Panc1 (cell line): ENCODE measurements around the gene CACNA1E. TPM values are rescaled to one million over a fixed set of nuclear protein-coding genes. Genes with fewer than 3 reads are reported as not detected.

Source experiments
- ATAC-seq: fragments of 200-7000 bp; cut with Tn5 transposase; 2 replicates; pipeline ENCODE4 v1.9.1; 2020; ENCODE audit warnings: mild to moderate bottlenecking, moderate library complexity
- BruUV-seq: library from RNA; stranded (reverse); fragments of 400-500 nt; replicated peaks from 2 replicates; lab custom pipeline; 2021; lab: Mats Ljungman, UMichigan
- CTCF ChIA-PET: fragments of 300-600 bp; sonication (Branson Sonifier 250); formaldehyde crosslinking; loops from one replicate; lab custom pipeline; 2022; ENCODE audit warnings: antibody characterized with exemption; lab: Charles Lee
- POLR2A ChIA-PET: fragments of 300-600 bp; sonication (Branson Sonifier 250); formaldehyde crosslinking; loops from one replicate; lab custom pipeline; 2022; ENCODE audit warnings: antibody characterized with exemption; lab: Charles Lee
- DNase-seq: peaks from one replicate; pipeline ENCODE4 v3.0.0-alpha.2; 2010; ENCODE audit warnings: low read depth, low spot score
- H3K27ac ChIP-seq: 2 replicates; pipeline ENCODE4 v1.5.1; 2011; ENCODE audit warnings: mild to moderate bottlenecking, low read length, inconsistent platforms
- H3K27me3 ChIP-seq: fragments of 200-500 bp; sonication (Bioruptor generic); 2 replicates; pipeline ENCODE4 v1.6.0; 2014; ENCODE audit warnings: low read length, inconsistent platforms; ENCODE audit not compliant: control insufficient read depth, insufficient read depth
- H3K36me3 ChIP-seq: fragments of 200-500 bp; sonication (Bioruptor generic); 2 replicates; pipeline ENCODE4 v1.5.1; 2014; ENCODE audit warnings: inconsistent platforms, mild to moderate bottlenecking, low read length, moderate library complexity; ENCODE audit not compliant: control insufficient read depth, insufficient read depth
- H3K4me1 ChIP-seq: 2 replicates; pipeline ENCODE4 v1.5.1; 2011; ENCODE audit warnings: inconsistent platforms, mild to moderate bottlenecking, low read length, moderate library complexity; ENCODE audit not compliant: control insufficient read depth, insufficient read depth
- H3K4me3 ChIP-seq, 2 experiments: 2 replicates each; pipeline ENCODE4 v1.5.1; 2011 to 2012; ENCODE audit warnings: low read depth in 2 of 2, low read length in 2 of 2, mild to moderate bottlenecking in 2 of 2, inconsistent platforms in 1 of 2, moderate library complexity in 1 of 2
- H3K9me3 ChIP-seq: fragments of 200-500 bp; sonication (Bioruptor generic); 2 replicates; pipeline ENCODE4 v1.5.1; 2014; ENCODE audit warnings: low read depth, mild to moderate bottlenecking, inconsistent platforms, low read length, moderate library complexity; ENCODE audit not compliant: control insufficient read depth, insufficient read depth
- POLR2AphosphoS5 ChIP-seq: IDR thresholded peaks from 2 replicates; pipeline ENCODE4 v1.6.1; 2012; ENCODE audit warnings: mild to moderate bottlenecking, low read depth, low read length, moderate library complexity
- SIN3A ChIP-seq: IDR thresholded peaks from 2 replicates; pipeline ENCODE4 v1.6.1; 2012; ENCODE audit warnings: low read depth, mild to moderate bottlenecking, low read length, moderate library complexity, borderline replicate concordance; ENCODE audit not compliant: insufficient read depth
- TCF7L2 ChIP-seq: IDR thresholded peaks from 2 replicates; pipeline ENCODE4 v1.6.1; 2011; ENCODE audit warnings: mild to moderate bottlenecking, low read depth, low read length, inconsistent platforms
- in situ Hi-C: cut with HindIII; loops from 2 replicates; pipeline ENCODE4 v1.10.0; 2016; ENCODE audit warnings: low sequenced_read_pairs, low pct_unique_long_range_greater_than_20kb
- intact Hi-C: fragments of 100-400 bp; cut with micrococcal nuclease; formaldehyde crosslinking; loops from one replicate; pipeline ENCODE4 v1.10.0; 2022; ENCODE audit not compliant: unreplicated experiment
- total RNA-seq: library from RNA; stranded (reverse); gene quantifications from one replicate; pipeline ENCODE4 v1.2.1, GENCODE V29; 2021; ENCODE audit not compliant: unreplicated experiment
- TF ChIP-seq, protein P1 (sequence below): fragments of 450-650 bp; IDR thresholded peaks from 2 replicates; pipeline ENCODE4 v1.5.1; 2017; ENCODE audit warnings: mild to moderate bottlenecking
- TF ChIP-seq, protein P2 (sequence below), 2 experiments: IDR thresholded peaks; 2 replicates each; pipeline ENCODE4 v1.6.1; 2011 to 2012; ENCODE audit warnings: low read depth in 2 of 2, control low read depth in 1 of 2, low read length in 1 of 2, mild to moderate bottlenecking in 1 of 2, moderate library complexity in 1 of 2; ENCODE audit not compliant: insufficient read depth in 1 of 2

Gene CACNA1E
- total RNA-seq, 1 experiment from 2014 or later, result not detected

DNA sequence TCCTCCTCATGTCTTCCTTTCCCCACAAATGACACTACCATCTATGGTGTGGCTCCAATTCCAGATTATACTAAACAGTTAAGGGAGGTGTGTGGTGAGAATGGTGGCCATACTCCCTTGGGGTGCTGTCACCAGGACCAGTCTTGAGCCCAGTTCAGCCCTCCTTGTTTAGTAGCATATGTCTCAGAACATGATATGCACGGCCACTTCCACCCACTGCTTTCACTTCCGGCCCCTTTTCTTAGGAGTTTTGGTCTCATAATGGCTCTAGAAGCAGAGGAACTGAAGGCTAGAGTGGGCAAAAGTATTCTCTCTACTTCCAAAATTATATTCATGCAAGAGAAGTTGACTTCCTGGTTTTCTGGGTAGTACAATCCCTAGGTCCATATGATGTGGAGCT lies 45.3 kb upstream of the CACNA1E start:
- POLR2A ChIA-PET, result no interaction called here
- Histone ChIP-seq H3K4me3 (no peak overlapping the region), H3K4me1 (no peaks in the 10 kb centered on the region), H3K27ac (no peak overlapping the region), H3K27me3 (peaks cover 10% of the 10 kb centered on the region), H3K36me3 (no peaks in the 10 kb centered on the region), H3K9me3 (no peaks in the 10 kb centered on the region)
- BruUV-seq, result no TSS peak
- intact Hi-C loops, result no loop called here
- TF ChIP-seq, protein P1, sequence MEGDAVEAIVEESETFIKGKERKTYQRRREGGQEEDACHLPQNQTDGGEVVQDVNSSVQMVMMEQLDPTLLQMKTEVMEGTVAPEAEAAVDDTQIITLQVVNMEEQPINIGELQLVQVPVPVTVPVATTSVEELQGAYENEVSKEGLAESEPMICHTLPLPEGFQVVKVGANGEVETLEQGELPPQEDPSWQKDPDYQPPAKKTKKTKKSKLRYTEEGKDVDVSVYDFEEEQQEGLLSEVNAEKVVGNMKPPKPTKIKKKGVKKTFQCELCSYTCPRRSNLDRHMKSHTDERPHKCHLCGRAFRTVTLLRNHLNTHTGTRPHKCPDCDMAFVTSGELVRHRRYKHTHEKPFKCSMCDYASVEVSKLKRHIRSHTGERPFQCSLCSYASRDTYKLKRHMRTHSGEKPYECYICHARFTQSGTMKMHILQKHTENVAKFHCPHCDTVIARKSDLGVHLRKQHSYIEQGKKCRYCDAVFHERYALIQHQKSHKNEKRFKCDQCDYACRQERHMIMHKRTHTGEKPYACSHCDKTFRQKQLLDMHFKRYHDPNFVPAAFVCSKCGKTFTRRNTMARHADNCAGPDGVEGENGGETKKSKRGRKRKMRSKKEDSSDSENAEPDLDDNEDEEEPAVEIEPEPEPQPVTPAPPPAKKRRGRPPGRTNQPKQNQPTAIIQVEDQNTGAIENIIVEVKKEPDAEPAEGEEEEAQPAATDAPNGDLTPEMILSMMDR, result no peak
- TF ChIP-seq POLR2AphosphoS5 (no peak), TCF7L2 (no peak), SIN3A (no peak)
- TF ChIP-seq, protein P2, sequence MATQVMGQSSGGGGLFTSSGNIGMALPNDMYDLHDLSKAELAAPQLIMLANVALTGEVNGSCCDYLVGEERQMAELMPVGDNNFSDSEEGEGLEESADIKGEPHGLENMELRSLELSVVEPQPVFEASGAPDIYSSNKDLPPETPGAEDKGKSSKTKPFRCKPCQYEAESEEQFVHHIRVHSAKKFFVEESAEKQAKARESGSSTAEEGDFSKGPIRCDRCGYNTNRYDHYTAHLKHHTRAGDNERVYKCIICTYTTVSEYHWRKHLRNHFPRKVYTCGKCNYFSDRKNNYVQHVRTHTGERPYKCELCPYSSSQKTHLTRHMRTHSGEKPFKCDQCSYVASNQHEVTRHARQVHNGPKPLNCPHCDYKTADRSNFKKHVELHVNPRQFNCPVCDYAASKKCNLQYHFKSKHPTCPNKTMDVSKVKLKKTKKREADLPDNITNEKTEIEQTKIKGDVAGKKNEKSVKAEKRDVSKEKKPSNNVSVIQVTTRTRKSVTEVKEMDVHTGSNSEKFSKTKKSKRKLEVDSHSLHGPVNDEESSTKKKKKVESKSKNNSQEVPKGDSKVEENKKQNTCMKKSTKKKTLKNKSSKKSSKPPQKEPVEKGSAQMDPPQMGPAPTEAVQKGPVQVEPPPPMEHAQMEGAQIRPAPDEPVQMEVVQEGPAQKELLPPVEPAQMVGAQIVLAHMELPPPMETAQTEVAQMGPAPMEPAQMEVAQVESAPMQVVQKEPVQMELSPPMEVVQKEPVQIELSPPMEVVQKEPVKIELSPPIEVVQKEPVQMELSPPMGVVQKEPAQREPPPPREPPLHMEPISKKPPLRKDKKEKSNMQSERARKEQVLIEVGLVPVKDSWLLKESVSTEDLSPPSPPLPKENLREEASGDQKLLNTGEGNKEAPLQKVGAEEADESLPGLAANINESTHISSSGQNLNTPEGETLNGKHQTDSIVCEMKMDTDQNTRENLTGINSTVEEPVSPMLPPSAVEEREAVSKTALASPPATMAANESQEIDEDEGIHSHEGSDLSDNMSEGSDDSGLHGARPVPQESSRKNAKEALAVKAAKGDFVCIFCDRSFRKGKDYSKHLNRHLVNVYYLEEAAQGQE (IDR thresholded peaks at IDR 0.05; ENCODE audit: insufficient read depth in 1 of 2, low read depth in 2 of 2, low read length in 1 of 2), result no peak
- CTCF ChIA-PET, result no interaction called here
- no peak for DNase-seq
- ATAC-seq, result no peak
- in situ Hi-C loops, result no loop called here

DNA sequence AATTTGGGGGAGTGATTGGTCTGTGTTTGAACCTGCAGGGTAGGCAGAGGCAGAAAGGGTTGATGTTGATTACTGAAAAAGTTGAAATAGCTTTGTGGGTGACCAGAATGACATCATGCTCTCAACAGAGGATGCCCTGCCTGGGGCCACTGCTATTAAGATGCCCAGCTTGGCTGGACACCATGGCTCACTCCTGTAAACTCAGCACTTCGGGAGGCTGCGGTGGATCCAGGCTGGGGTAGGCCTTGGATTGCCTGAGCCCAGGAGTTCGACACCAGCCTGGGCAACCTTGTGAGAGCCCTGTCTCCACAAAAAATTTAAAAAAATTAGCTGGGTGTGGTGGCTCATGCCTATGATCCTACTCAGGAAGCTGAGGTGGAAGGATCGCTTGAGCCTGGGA lies 42.8 kb upstream of the CACNA1E start:
- intact Hi-C loops, result no loop called here
- no peak for ATAC-seq

More for the DNA sequence above, 42.8 kb upstream of the CACNA1E start:
- ChIA-PET POLR2A (no interaction called here), CTCF (interaction anchor here (0.5 kb wide), 1 partner anchor 565 kb away, joined by 3 read pairs; no protein-coding TSS in a partner anchor)
- in situ Hi-C loops, result no loop called here
- no peak for DNase-seq
- Histone ChIP-seq H3K27me3 (0 out of 2 replicates have a peak, but pooled peaks cover 4% of the 10 kb centered on the region), H3K9me3 (no peaks in the 10 kb centered on the region), H3K36me3 (no peaks in the 10 kb centered on the region), H3K27ac (no peak overlapping the region), H3K4me1 (no peaks in the 10 kb centered on the region), H3K4me3 (no peak overlapping the region)
- no TSS peak for BruUV-seq
- TF ChIP-seq, protein P2 (IDR thresholded peaks at IDR 0.05; ENCODE audit: insufficient read depth in 1 of 2, low read depth in 2 of 2, low read length in 1 of 2), result no peak
- TF ChIP-seq SIN3A, result no peak
- TF ChIP-seq POLR2AphosphoS5, result no peak
- no peak for TF ChIP-seq TCF7L2
- TF ChIP-seq, protein P1, result no peak
